ENCODE results near the gene STARD10.

Gene STARD10

GRCh38 chr11:72789493-72790131, 4.2 kb downstream of the STARD10 start:
- no peak for TF ChIP-seq CTCF (IDR thresholded peaks at IDR 0.05; ENCODE audit: low read depth, low read length, missing control alignments)
- H3K4me3 ChIP-seq (ENCODE audit: low read depth, low read length): no peak overlapping the region
- no peak for DNase-seq (ENCODE audit: low read depth)

- TF ChIP-seq CTCF (IDR thresholded peaks at IDR 0.05; ENCODE audit: low read depth, low read length, missing control alignments): no peak
- no peak overlapping the region for H3K4me3 ChIP-seq (ENCODE audit: low read depth, low read length)
- DNase-seq (ENCODE audit: low read depth): no peak
Measured at GRCh38 chr11:72788241-72788640, 5.6 kb downstream of the STARD10 start.

- H3K4me3 ChIP-seq (ENCODE audit: low read depth, low read length): no peak overlapping the region
- no peak for DNase-seq (ENCODE audit: low read depth)
- peak; percentile 58 for TF ChIP-seq CTCF (IDR thresholded peaks at IDR 0.05; ENCODE audit: low read depth, low read length, missing control alignments)
Measured at GRCh38 chr11:72787216-72788104, 6.4 kb downstream of the STARD10 start.

GRCh38 chr11:72786305-72787215, 7.3 kb downstream of the STARD10 start:
- DNase-seq (ENCODE audit: low read depth): no peak
- H3K4me3 ChIP-seq (ENCODE audit: low read depth, low read length): no peak overlapping the region
- no peak for TF ChIP-seq CTCF (IDR thresholded peaks at IDR 0.05; ENCODE audit: low read depth, low read length, missing control alignments)

- DNase-seq (ENCODE audit: low read depth): no peak
- no peak for TF ChIP-seq CTCF (IDR thresholded peaks at IDR 0.05; ENCODE audit: low read depth, low read length, missing control alignments)
- H3K4me3 ChIP-seq (ENCODE audit: low read depth, low read length): no peak overlapping the region
Measured at GRCh38 chr11:72784662-72785061, 9.2 kb downstream of the STARD10 start.

GRCh38 chr11:72783144-72783905, 10.5 kb downstream of the STARD10 start:
- TF ChIP-seq CTCF (IDR thresholded peaks at IDR 0.05; ENCODE audit: low read depth, low read length, missing control alignments): no peak
- no peak overlapping the region for H3K4me3 ChIP-seq (ENCODE audit: low read depth, low read length)
- DNase-seq (ENCODE audit: low read depth): no peak
